CMK (cell line): ENCODE results near the gene PIM2.

Experiments
- DNase-seq: peaks from one replicate; pipeline ENCODE4 v3.0.0-alpha.2; 2010; ENCODE audit warnings: low read depth

PIM2 gene

DNA sequence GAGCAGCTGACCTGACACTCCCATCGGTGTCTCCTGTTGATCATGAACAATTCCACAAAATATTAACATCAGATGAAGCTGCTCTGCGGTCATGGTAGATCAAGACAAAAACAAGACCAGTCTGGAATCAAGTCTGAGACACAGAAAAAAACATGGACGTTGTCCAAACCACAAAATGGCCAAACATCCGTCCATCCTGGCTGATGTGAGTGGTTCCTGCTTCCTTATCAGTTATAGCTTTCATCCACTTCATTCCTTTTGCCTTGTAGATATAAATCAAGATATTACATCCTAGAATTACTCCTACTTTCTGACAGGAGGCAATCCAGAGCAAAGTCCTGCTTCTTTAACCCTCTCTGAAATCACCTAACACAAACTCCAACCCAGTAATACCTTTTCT lies 54.6 kb downstream of the PIM2 start:
- peak; percentile 29 for DNase-seq
